BJ (cell line): ENCODE data around the gene PIK3R6. TPM values are rescaled to one million over a fixed set of nuclear protein-coding genes. Genes with fewer than 3 reads are reported as not detected.

Experiments used
- CTCF ChIA-PET: fragments of 350-600 bp; formaldehyde crosslinking; extraction: SDS; loops from one replicate; lab custom pipeline; 2021; ENCODE audit warnings: antibody characterized with exemption, inconsistent platforms; lab: Yijun Ruan, JAX
- POLR2A ChIA-PET: fragments of 300-600 bp; sonication (Branson Sonifier 250); formaldehyde crosslinking; extraction: SDS; loops from one replicate; lab custom pipeline; 2021; ENCODE audit warnings: antibody characterized with exemption; lab: Charles Lee
- DNase-seq: peaks from one replicate; pipeline ENCODE4 v3.0.0-alpha.2; 2011; ENCODE audit warnings: low read depth
- H3K27me3 ChIP-seq: 2 replicates; pipeline ENCODE4 v1.6.0; 2011; ENCODE audit warnings: low read length; ENCODE audit not compliant: control insufficient read depth, insufficient read depth
- H3K36me3 ChIP-seq: 2 replicates; pipeline ENCODE4 v1.5.1; 2011; ENCODE audit warnings: low read length; ENCODE audit not compliant: control insufficient read depth, insufficient read depth
- H3K4me3 ChIP-seq: 2 replicates; pipeline ENCODE4 v1.5.1; 2011; ENCODE audit warnings: low read depth, mild to moderate bottlenecking, control low read depth, low read length
- CTCF ChIP-seq: IDR thresholded peaks from 2 replicates; pipeline ENCODE4 v1.5.1; 2011; ENCODE audit warnings: low read depth, mild to moderate bottlenecking, control low read depth, inconsistent platforms, low read length, moderate library complexity; ENCODE audit not compliant: insufficient read depth
- polyA plus RNA-seq: library from polyadenylated mRNA; depleted of rRNA; stranded (reverse); fragments of >200 nt; gene quantifications from 2 replicates; pipeline ENCODE4 v1.2.3, GENCODE V29; 2011

The PIK3R6 gene
- polyA plus RNA-seq, 1 experiment, result not detected

GRCh38 chr17:8843344-8843743 lies 24.1 kb downstream of the PIK3R6 start:
- peaks cover 1% of the 10 kb centered on the region; the same call in 1 of the 2 replicates for H3K27me3 ChIP-seq
- CTCF ChIA-PET, result no interaction called here
- POLR2A ChIA-PET, result no interaction called here
- DNase-seq, result no peak
- no peak overlapping the region for H3K4me3 ChIP-seq
- no peak for TF ChIP-seq CTCF
- no peaks in the 10 kb centered on the region for H3K36me3 ChIP-seq

GRCh38 chr17:8841844-8842243 lies 25.6 kb downstream of the PIK3R6 start:
- CTCF ChIA-PET, result no interaction called here
- TF ChIP-seq CTCF, result no peak
- H3K27me3 ChIP-seq, result peaks cover 1% of the 10 kb centered on the region; the same call in 1 of the 2 replicates

GRCh38 chr17:8839410-8839935 lies 28.0 kb downstream of the PIK3R6 start:
- TF ChIP-seq CTCF, result no peak
- CTCF ChIA-PET, result no interaction called here
- Histone ChIP-seq H3K27me3 (peaks cover 1% of the 10 kb centered on the region; the same call in 1 of the 2 replicates), H3K4me3 (no peak overlapping the region), H3K36me3 (no peaks in the 10 kb centered on the region)
- POLR2A ChIA-PET, result no interaction called here
- DNase-seq, result no peak

More at GRCh38 chr17:8841844-8842243, 25.6 kb downstream of the PIK3R6 start:
- no peaks in the 10 kb centered on the region for H3K36me3 ChIP-seq
- H3K4me3 ChIP-seq, result no peak overlapping the region
- no peak for DNase-seq
- POLR2A ChIA-PET, result no interaction called here

GRCh38 chr17:8838551-8839095 lies 28.9 kb downstream of the PIK3R6 start:
- ChIA-PET POLR2A (no interaction called here), CTCF (no interaction called here)
- no peaks in the 10 kb centered on the region for H3K36me3 ChIP-seq
- no peak for DNase-seq
- TF ChIP-seq CTCF, result no peak
- H3K4me3 ChIP-seq, result no peak overlapping the region
- peaks cover 1% of the 10 kb centered on the region; the same call in 1 of the 2 replicates for H3K27me3 ChIP-seq

GRCh38 chr17:8837563-8838075 lies 29.9 kb downstream of the PIK3R6 start:
- POLR2A ChIA-PET, result no interaction called here
- TF ChIP-seq CTCF, result no peak
- no peaks in the 10 kb centered on the region for H3K36me3 ChIP-seq
- CTCF ChIA-PET, result no interaction called here
- H3K4me3 ChIP-seq, result no peak overlapping the region
- peaks cover 1% of the 10 kb centered on the region; the same call in 1 of the 2 replicates for H3K27me3 ChIP-seq
- DNase-seq, result no peak
